Spleen (tissue), 7 donors: Measurements from ENCODE around the gene GRK5.
"Not testable (repeated sequence)": the region's sequence is repeated elsewhere in the genome, so short reads cannot be mapped to it uniquely, and the experiment has no call there.

Source experiments
- POLR2A ChIP-seq, 3 donors: fragments of 450-650 bp; IDR thresholded peaks; one replicate each; pipeline ENCODE4 v1.5.1; 2017; ENCODE audit warnings: antibody characterized with exemption in 3 of 3, mild to moderate bottlenecking in 1 of 3
- POLR2AphosphoS5 ChIP-seq, 3 donors: sonication (generic); formaldehyde crosslinking; IDR thresholded peaks; one replicate each; pipeline ENCODE4 v1.5.1; 2017; ENCODE audit warnings: antibody characterized with exemption in 3 of 3
- TF ChIP-seq, protein P1 (sequence below), 11 experiments: fragments of 200-600 bp in 7 of 11; fragments of 450-650 bp in 4 of 11; sonication (generic) in 4 of 11; IDR thresholded peaks in 8 of 11; conservative IDR thresholded peaks in 3 of 11; 1 replicate in 7 of 11; 2 replicates in 4 of 11; pipeline versions ENCODE4 v1.4.0 to v1.8.0; 2016 to 2021; ENCODE audit warnings: antibody characterized with exemption in 11 of 11, inconsistent platforms in 4 of 11, mild to moderate bottlenecking in 1 of 11
- donor health status: DM: no; HTN: no; CAD: no; lungs with moderate emphysema.
- donor health status: DM: no; HTN: no; CAD: no.
- donor health status: DM: no; HTN: no; CAD: no.

DNA sequence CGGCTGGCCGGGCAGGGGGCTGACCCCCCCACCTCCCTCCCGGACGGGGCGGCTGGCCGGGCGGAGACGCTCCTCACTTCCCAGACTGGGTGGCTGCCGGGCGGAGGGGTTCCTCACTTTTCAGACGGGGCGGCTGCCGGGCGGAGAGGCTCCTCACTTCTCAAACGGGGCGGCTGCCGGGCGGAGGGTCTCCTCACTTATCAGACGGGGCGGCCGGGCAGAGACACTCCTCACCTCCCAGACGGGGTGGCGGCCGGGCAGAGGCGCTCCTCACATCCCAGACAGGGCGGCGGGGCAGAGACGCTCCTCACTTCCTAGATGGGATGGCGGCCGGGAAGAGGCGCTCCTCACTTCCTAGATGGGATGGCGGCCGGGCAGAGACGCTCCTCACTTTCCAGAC lies 53.6 kb downstream of the GRK5 start:
- not testable (repeated sequence) for TF ChIP-seq POLR2A, POLR2AphosphoS5 (IDR thresholded peaks at IDR 0.05)
- TF ChIP-seq, protein P1, sequence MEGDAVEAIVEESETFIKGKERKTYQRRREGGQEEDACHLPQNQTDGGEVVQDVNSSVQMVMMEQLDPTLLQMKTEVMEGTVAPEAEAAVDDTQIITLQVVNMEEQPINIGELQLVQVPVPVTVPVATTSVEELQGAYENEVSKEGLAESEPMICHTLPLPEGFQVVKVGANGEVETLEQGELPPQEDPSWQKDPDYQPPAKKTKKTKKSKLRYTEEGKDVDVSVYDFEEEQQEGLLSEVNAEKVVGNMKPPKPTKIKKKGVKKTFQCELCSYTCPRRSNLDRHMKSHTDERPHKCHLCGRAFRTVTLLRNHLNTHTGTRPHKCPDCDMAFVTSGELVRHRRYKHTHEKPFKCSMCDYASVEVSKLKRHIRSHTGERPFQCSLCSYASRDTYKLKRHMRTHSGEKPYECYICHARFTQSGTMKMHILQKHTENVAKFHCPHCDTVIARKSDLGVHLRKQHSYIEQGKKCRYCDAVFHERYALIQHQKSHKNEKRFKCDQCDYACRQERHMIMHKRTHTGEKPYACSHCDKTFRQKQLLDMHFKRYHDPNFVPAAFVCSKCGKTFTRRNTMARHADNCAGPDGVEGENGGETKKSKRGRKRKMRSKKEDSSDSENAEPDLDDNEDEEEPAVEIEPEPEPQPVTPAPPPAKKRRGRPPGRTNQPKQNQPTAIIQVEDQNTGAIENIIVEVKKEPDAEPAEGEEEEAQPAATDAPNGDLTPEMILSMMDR (IDR thresholded peaks at IDR 0.05 in 8 of 11, conservative IDR thresholded peaks at IDR 0.05 in 3 of 11), result not testable (repeated sequence)
